ENCODE measurements around the gene CASKIN1. TPM values are rescaled to one million over a fixed set of nuclear protein-coding genes. Genes with fewer than 3 reads are reported as not detected.
A peak's percentile ranks its signal among the peaks of the same experiment; 100 is the strongest.

The CASKIN1 gene
- total RNA-seq, 2 donors from 2014 or later: 5.9 to 6.1 TPM

DNA sequence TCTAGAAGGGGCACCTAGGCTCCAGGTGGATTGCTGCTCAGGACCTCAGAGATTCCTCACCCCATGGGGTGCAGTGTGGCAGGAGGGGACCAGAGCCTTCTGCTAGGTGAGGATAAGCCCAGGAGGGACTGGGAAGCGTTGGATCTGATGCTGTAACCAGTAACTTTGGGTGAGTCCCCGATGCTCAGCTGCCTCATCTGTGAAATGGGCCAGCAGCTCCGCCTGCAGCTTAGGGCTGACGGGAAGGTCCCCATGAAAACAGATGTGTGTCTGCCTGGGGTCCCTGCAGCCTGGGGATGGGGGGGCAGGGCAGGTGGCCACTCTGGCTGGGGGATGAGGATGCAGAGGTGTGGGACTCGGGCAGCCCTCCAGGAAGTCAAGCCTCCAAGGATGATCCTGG, 2.7 kb upstream of the CASKIN1 start:
- ATAC-seq (no peak), DNase-seq (no peak)
- intact Hi-C loops (cut with DNase I): no loop called here

GRCh38 chr16:2198283-2198682, 1.9 kb upstream of the CASKIN1 start:
- intact Hi-C loops (cut with DNase I): no loop called here
- no peak for DNase-seq
- no peak for ATAC-seq

DNA sequence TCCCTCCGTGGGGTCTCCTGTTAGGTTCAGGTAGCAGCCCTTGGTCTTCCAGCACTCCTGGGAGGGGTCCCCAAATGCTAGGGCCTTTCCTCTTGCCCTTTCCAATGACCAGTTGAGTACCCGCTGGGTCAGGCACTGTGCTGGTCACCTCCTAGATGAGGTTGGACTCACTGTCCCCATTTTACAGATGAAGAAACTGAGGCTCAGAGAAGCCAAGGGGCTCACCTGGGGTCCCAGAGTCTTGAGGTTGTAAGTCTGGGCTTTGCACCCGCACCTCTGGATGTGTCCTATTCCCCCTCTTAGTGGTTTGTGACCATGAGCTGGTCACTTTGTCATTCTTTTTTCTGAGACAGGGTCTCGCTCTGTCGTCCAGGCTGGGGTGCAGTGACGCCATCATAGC, 1.4 kb upstream of the CASKIN1 start:
- ATAC-seq (no peak), DNase-seq (no peak)
- intact Hi-C loops (cut with DNase I): no loop called here

DNA sequence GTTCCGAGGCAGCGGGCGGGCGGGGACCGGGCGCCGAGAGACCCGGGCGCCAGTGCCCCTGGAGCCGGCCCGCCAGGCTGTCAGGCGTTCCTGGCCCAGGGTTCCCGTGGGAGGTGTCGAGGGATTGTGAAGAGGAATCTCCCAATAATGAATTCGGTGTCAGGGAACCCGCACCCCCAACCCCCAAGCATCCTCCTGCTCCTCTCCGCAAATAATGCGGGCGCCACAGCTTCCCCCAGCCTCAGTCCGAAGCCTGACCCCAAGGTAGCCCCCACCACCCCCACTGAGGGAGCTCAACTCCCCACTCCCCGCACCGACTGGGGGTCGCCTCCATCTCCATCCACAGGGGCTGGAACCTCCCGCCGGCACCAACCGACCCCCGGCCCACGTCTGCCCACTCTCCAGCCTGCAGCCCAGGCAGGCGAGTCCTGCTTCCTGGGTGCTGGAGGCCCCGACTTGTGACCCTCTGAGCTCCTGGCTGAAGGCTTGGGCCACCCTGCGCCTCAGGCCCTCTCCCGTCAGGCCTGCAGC, 641 bp upstream of the CASKIN1 start:
- intact Hi-C loops (cut with DNase I): no loop called here
- DNase-seq: no peak
- ATAC-seq: no peak

DNA sequence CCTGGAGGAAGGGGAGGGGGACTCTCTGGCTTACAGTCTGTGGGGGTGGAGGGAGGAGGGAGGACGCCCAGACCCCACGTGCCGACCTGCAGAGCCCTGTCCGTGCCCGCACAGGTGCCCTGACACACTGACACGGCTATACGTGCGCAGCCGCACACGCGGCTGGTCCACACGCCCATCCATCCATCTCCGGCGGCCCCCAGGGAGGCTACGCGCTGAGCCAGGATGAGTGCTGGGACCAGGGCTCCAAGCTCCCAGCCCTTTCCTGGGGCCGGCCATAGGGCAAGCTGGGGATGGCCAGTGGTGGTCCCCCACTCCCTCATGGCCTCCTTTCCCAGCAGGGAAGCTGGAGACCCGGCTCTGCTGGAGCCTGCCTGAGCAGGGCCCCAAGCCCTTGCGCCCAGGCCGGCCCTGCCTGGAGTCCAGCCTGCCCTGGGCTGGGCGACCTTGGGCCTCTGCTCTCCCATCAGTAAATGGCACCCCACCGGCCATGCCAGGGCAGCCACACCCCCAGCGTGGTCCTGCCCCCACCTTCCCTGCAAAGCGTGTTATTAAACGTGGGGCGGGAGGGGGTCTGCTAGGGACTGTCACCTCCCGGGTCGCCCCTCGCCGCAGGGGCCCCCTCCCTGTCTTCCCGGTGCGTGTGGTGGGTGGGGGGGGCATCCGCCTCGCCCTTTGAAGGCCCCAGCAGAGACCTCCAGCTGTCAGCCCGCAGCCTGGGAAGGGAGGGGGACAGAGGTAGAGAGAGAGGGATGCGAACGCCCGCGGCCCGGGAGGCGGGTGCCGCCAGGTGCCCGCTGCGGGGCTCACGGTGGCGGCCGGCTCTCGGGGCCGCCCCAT, 863 bp downstream of the CASKIN1 start:
- no peak for DNase-seq
- ATAC-seq: peak; percentile 3 to 8
- intact Hi-C loops (cut with DNase I): no loop called here

DNA sequence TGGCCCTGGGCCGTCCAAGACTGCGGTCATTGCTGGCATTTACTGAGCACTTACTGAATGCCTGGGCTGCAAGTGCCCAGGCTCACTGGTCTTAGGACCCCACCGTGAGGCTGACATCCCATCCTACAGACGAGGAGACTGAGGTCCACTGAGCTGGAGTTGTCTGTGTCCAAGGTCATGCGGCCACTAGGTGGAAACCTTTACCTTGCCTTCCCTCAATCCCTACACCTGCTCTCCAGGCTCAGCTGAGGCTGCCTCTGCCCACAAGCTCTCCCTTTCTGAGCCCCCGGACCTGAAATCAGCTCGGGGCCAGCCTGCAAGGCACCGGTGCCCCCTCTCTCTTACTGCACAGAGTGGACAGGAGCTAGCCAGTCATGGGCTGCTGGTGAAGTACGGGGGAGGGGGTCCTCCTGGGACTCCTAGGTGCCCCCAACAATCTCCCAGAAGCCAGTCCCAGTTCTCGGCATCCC, 1.5 kb downstream of the CASKIN1 start:
- intact Hi-C loops (cut with DNase I): no loop called here
- DNase-seq (no peak), ATAC-seq (peak; percentile 29 to 57)

DNA sequence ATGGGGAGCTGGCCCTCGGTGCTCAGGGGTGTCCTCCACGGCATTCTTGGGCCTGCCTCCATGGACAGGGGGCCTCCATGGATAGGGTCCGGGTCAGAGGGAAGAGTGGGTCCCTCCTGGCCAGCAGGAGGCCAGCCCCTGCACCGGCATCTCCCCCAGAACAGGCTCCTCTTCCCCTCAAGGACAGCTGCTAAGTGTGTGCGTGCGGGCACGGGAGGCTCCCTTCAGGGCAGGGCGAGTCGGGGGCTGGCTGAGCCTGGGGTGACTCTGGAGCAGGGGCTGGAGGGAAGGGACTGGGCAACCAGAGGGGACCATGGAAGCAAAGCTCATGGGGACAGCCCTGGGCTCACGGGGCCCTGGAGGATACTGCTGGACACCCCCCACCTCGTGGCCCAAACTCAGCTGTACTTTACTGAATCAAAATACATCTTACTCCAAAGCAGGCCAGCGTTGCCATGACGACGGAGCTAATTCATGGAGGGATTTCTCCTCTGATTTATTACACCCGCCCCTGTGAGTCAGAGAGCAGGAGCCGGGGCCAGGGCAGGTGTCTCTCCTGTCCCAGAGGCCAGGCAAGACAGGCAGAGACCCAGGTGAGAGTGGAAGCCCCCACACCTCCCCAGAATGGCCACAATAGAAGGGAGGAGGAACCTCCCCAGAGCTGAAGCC, 2.1 kb downstream of the CASKIN1 start:
- no peak for DNase-seq
- intact Hi-C loops (cut with DNase I): no loop called here
- ATAC-seq: no peak

GRCh38 chr16:2191446-2191706, 5.0 kb downstream of the CASKIN1 start:
- ATAC-seq (peak; percentile 25 to 49), DNase-seq (no peak)
- intact Hi-C loops (cut with DNase I): no loop called here

GRCh38 chr16:2190659-2191445, 5.6 kb downstream of the CASKIN1 start:
- intact Hi-C loops (cut with DNase I): no loop called here
- DNase-seq (no peak), ATAC-seq (peak in 1 of 2 donors; percentile 5)

GRCh38 chr16:2190002-2190658, 6.3 kb downstream of the CASKIN1 start:
- intact Hi-C loops (cut with DNase I): no loop called here
- ATAC-seq: no peak
- no peak for DNase-seq

- no peak for DNase-seq
- no peak for ATAC-seq
These were observed 7.0 kb downstream of the CASKIN1 start for GRCh38 chr16:2189252-2189893.

GRCh38 chr16:2188395-2188794, 8.0 kb downstream of the CASKIN1 start:
- DNase-seq: no peak
- intact Hi-C loops (cut with DNase I): no loop called here
- ATAC-seq: no peak

More at GRCh38 chr16:2189252-2189893, 7.0 kb downstream of the CASKIN1 start:
- intact Hi-C loops (cut with DNase I): no loop called here

- intact Hi-C loops (cut with DNase I): no loop called here
- no peak for ATAC-seq
- DNase-seq: no peak
These were observed 9.2 kb downstream of the CASKIN1 start for GRCh38 chr16:2187212-2187611.

GRCh38 chr16:2186505-2186904, 9.9 kb downstream of the CASKIN1 start:
- no peak for DNase-seq
- no peak for ATAC-seq
- intact Hi-C loops (cut with DNase I): no loop called here

DNA sequence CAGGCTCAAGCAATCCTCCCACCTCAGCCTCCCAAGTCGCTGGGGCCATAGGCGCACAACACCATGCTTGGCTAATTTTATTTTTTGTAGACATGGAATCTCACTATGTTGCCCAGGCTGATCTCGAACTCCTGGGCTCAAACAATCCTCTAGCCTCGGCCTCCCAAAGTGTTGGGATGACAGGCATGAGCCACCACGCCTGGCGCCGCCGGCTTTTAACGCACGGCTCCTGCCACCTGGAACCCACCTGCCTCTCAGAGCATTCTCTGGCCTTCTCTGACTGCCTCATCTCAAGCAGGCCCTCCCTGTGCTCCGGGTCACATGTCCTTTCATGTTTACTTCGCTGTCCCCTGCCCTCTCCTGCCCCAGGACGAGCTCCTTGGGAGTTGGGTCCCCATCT, 10.3 kb downstream of the CASKIN1 start:
- DNase-seq (no peak), ATAC-seq (no peak)
- intact Hi-C loops (cut with DNase I): no loop called here

DNA sequence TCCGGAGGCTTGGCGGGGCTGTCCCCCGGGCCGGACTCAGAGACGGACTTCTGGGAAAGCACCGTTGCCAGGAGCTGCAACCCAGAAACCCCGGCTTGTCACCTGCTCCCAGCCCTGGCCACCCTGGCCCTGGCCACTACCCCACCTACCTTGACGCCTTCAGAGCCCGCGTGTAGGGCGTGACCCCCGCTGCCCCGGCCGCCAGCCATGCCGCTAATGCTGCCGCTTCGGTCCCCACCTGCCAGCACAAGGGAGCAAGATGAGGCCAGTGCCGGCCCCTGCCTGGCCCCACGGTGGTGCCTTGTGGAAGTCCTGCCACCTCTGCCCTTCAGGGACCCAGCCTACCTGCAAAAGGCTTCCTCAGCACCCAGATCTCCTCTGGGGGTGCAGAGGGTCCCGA, 11.4 kb downstream of the CASKIN1 start:
- intact Hi-C loops (cut with DNase I): no loop called here
- DNase-seq: no peak
- no peak for ATAC-seq

DNA sequence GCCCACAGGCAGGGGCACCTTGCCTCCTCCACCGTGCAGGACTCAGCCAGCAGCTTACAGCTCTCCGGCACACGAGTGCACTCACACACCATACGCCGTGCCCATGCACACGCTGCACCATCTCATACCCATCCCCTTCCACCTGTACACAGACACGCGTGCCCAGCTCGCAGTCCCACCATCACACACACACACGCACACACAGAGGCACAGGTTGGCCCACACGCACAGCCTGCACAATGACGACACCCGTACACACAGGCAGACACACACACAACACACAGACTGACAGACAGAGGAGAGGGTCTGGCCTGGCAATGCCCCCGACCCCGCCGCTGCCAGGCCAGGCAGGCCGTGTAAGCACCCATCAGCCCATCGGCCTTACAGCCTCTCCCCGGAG, 12.1 kb downstream of the CASKIN1 start:
- intact Hi-C loops (cut with DNase I): no loop called here
- no peak for DNase-seq
- ATAC-seq: no peak

DNA sequence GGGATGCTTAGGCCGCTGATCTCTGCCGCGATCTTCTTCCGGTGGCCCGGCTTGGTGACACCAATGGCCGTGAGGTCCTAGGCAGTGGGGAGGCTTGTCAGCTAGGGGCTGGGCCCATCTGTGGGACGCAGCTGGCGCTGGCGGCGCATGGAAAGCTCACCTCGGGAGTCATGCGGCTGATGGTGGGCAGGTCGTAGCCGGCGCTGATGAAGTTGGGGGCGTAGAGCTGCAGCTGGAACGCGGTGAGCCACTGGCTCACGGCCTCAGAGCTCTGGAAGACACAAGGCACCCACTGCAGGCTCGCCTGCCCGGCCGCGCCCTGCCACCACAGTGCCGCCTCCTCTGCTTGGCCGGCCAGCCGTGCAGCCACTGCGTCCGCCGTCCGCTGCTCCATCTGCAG, 12.7 kb downstream of the CASKIN1 start:
- intact Hi-C loops (cut with DNase I): no loop called here

DNA sequence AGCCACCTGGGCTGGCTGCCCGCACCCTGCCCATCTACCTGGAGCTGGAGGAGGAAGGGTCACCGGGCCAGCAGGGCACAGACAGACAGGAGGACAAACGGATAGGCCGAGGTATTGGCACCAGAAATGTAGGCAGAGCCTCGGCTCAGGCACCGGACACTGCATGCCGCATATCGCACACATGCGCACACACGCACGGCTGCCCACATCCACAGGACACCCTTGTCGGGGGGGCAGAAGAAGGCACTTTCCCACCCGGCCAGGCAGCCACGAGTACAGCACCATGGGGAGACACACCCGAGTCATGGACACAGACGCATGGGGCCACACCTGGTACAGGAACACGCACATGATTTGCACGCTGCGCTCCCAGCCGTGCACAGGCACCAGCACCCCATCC, 14.5 kb downstream of the CASKIN1 start:
- DNase-seq (no peak), ATAC-seq (no peak)
- intact Hi-C loops (cut with DNase I): no loop called here

More for the DNA sequence above, 12.7 kb downstream of the CASKIN1 start:
- DNase-seq: no peak
- ATAC-seq: no peak

Data from left cardiac atrium (tissue), 4 donors.